GM19328 (cell line): Measurements from ENCODE around the gene DSCAM.

ENCODE experiments used
- ATAC-seq: cut with Tn5 transposase; IDR thresholded peaks from one replicate; pipeline ENCODE4 v1.9.1; 2021; ENCODE audit warnings: mild to moderate bottlenecking, moderate library complexity; ENCODE audit not compliant: unreplicated experiment

The DSCAM gene

GRCh38 chr21:40408561-40408960 lies 438.4 kb downstream of the DSCAM start:
- ATAC-seq = no peak

GRCh38 chr21:40404396-40404800 lies 442.6 kb downstream of the DSCAM start:
- no peak for ATAC-seq

- no peak for ATAC-seq
Observed at GRCh38 chr21:40402884-40403582, 443.9 kb downstream of the DSCAM start.

- ATAC-seq = no peak
Observed at GRCh38 chr21:40395732-40396131, 451.2 kb downstream of the DSCAM start.

GRCh38 chr21:40393066-40393465 lies 453.9 kb downstream of the DSCAM start:
- ATAC-seq = no peak

GRCh38 chr21:40388046-40388445 lies 458.9 kb downstream of the DSCAM start:
- ATAC-seq = no peak

GRCh38 chr21:40386981-40387747 lies 459.8 kb downstream of the DSCAM start:
- no peak for ATAC-seq

GRCh38 chr21:40386294-40386911 lies 460.6 kb downstream of the DSCAM start:
- ATAC-seq = no peak

- ATAC-seq = no peak
Observed at GRCh38 chr21:40385883-40386282, 461.1 kb downstream of the DSCAM start.

- no peak for ATAC-seq
Observed at GRCh38 chr21:40383951-40384350, 463.0 kb downstream of the DSCAM start.

- no peak for ATAC-seq
Observed at GRCh38 chr21:40381111-40381510, 465.8 kb downstream of the DSCAM start.

- ATAC-seq = no peak
Observed at GRCh38 chr21:40379881-40380810, 466.8 kb downstream of the DSCAM start.

GRCh38 chr21:40377135-40377534 lies 469.8 kb downstream of the DSCAM start:
- no peak for ATAC-seq

- ATAC-seq = no peak
Observed at GRCh38 chr21:40373761-40374160, 473.2 kb downstream of the DSCAM start.

GRCh38 chr21:40372506-40372905 lies 474.5 kb downstream of the DSCAM start:
- no peak for ATAC-seq

- no peak for ATAC-seq
Observed at GRCh38 chr21:40371329-40371728, 475.6 kb downstream of the DSCAM start.

GRCh38 chr21:40356644-40357043 lies 490.3 kb downstream of the DSCAM start:
- ATAC-seq = no peak

- ATAC-seq = no peak
Observed at GRCh38 chr21:40355076-40355475, 491.9 kb downstream of the DSCAM start.

- no peak for ATAC-seq
Observed at GRCh38 chr21:40351006-40351405, 496.0 kb downstream of the DSCAM start.

GRCh38 chr21:40349591-40349990 lies 497.4 kb downstream of the DSCAM start:
- ATAC-seq = no peak
